GM19397 (cell line): Measurements from ENCODE around the gene UNC13B.
"Not testable (repeated sequence)": the region's sequence is repeated elsewhere in the genome, so short reads cannot be mapped to it uniquely, and the experiment has no call there.

ENCODE experiments used
- ATAC-seq: cut with Tn5 transposase; IDR thresholded peaks from one replicate; pipeline ENCODE4 v1.9.1; 2021; ENCODE audit warnings: mild to moderate bottlenecking, moderate library complexity; ENCODE audit not compliant: unreplicated experiment

The UNC13B gene

GRCh38 chr9:35162605-35163315 is 951 bp downstream of the UNC13B start:
- ATAC-seq, result no peak

- no peak for ATAC-seq
Measured at GRCh38 chr9:35163413-35163812, 1.6 kb downstream of the UNC13B start.

- no peak for ATAC-seq
Measured at GRCh38 chr9:35164711-35165110, 2.9 kb downstream of the UNC13B start.

- not testable (repeated sequence) for ATAC-seq
Measured at GRCh38 chr9:35167429-35167828, 5.6 kb downstream of the UNC13B start.

- no peak for ATAC-seq
Measured at GRCh38 chr9:35168963-35169362, 7.2 kb downstream of the UNC13B start.

DNA sequence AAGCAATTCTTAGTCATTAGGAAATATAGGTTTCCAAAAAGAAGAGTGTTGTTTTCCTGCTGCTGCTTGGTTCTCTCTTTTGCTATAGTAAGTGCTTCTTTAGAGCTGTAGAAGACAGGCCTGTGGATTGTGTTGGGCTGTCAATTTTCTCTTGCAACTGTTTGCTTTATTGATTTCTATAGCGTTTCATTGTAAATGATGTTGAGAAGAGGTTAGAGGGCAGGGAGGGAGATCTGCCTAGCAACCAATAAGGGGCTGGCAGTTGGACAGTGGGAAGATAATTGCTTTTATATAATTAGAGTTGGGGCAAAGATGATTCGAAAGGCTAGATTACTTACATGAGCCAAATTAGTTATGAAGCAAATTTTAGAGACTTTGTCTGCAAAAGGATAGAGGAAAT is 11.1 kb downstream of the UNC13B start:
- ATAC-seq, result no peak

DNA sequence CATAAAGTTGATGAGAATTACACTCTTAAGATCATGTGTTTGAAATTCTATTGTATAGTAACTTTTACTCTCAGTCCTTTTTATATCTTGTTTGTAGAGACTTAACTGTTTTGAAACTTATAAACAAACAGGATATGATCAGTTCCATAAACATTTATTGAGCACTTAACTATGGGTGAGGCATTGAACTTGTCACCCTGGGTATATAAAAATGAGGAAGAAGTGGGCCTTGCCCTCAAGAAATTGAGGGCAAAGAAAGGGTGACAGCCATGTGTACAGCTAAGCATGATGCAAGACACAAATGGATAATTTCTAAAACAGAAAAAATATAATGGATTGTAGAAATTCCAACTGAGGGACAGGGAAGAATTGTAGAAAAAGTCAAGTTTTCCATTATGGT is 15.7 kb downstream of the UNC13B start:
- ATAC-seq, result no peak

DNA sequence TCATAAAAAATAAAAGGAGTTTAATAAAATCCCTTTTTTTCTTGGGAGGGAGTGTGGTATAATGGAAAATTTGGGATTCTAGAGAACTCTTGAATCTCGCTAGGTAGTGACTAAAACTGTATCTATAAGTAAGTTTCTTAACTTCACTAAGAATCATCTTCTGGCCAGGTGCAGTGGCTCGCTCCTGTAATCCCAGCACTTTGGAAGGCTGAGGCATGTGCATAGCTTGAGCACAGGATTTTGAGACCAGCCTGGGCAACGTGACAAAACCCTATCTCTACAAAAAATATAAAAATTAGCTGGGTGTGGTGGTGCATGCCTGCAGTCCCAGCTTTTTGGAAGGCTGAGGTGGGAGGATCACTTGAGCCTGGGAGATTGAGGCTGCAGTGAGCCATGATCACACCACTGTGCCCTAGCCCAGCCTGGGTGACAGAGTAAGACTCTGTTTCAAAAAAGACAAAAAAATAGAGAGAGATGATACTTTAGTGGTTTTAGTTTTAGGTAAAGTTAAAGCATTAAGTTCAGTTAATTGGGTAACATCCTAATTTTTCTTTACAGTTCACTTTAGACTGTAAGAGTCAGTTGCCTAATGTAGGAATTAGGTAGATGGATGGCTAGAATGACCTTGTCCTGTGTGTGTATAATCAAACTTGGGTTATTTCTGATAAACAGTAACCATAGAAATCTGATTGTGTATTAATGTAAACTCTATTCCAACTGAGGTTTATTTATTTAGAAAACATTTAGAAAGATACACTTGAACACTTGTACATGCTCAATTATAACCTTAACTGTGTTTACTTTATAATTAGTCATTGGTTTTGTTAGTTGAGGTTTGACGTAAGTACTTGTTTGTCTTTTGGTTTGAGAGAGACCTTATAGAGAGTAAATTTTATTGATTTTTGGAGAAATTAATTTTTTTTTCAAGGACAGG is 17.8 kb downstream of the UNC13B start:
- ATAC-seq, result no peak

DNA sequence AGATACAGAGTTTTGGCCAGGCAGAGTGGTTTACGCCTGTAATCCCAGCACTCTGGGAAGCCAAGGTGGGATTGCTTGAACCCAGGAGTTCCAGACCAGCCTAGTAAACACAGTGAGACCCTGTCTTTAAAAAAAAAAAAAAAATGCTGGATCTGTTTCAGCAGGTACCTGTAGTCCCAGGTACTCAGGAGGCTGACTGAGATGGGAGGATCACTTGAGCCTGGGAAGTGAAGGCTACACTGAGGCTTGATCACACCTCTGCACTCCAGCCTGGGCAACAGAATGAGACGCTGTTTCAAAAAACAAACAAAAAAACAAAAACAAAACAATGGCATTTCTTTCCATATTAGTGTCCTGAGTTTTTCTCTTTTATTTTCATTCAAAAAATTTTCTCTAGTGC is 19.0 kb downstream of the UNC13B start:
- ATAC-seq, result no peak

DNA sequence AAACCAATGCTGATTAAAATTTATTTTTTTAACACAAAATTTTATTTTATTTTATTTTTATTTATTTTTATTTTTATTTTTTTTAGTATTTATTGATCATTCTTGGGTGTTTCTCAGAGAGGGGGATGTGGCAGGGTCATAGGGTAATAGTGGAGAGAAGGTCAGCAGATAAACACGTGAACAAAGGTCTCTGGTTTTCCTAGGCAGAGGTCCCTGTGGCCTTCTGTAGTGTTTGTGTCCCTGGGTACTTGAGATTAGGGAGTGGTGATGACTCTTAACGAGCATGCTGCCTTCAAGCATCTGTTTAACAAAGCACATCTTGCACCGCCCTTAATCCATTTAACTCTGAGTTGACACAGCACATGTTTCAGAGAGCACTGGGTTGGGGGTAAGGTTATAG is 20.6 kb downstream of the UNC13B start:
- not testable (repeated sequence) for ATAC-seq

DNA sequence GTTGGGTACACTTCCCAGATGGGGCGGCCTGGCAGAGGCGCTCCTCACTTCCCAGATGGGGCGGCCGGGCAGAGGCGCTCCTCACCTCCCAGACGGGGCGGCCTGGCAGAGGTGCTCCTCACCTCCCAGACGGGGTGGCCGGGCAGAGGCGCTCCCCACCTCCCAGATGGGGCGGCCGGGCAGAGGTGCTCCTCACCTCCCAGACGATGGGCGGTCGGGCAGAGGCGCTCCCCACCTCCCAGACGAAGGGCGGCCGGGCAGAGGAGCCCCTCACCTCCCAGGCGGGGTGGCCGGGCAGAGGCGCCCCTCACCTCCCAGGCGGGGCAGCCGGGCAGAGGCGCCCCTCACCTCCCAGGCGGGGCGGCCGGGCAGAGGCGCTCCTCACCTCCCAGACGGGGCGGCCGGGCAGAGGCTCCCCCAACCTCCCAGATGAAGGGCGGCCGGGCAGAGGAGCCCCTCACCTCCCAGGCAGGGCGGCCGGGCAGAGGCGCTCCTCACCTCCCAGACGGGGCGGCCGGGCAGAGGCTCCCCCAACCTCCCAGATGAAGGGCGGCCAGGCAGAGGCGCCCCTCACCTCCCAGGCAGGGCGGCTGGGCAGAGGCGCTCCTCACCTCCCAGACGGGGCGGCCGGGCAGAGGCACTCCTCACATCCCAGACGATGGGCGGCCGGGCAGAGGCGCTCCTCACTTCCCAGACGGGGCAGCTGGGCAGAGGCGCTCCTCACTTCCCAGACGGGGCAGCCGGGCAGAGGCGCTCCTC is 21.4 kb downstream of the UNC13B start:
- not testable (repeated sequence) for ATAC-seq

GRCh38 chr9:35183755-35184480 is 22.1 kb downstream of the UNC13B start:
- not testable (repeated sequence) for ATAC-seq

- no peak for ATAC-seq
Measured at GRCh38 chr9:35186524-35186923, 24.7 kb downstream of the UNC13B start.

DNA sequence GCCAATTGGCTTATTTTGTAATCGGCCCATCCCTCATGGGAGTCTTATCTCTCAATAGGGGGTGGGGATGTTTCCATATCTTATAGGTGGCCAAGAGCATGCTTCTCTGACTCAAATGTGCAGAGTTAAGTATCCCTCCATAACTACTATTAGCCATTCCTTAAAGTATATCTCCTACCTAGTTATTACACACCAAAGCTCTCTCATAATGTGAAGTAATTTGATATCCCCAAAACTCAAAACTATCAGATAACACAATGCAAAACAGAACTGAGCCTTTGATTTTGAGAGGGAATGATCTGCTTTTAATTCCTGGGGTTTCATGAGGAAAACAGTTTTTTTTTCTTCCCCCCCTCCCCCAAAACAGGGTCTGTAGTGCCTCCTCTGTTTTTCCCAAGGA is 28.4 kb downstream of the UNC13B start:
- no peak for ATAC-seq

DNA sequence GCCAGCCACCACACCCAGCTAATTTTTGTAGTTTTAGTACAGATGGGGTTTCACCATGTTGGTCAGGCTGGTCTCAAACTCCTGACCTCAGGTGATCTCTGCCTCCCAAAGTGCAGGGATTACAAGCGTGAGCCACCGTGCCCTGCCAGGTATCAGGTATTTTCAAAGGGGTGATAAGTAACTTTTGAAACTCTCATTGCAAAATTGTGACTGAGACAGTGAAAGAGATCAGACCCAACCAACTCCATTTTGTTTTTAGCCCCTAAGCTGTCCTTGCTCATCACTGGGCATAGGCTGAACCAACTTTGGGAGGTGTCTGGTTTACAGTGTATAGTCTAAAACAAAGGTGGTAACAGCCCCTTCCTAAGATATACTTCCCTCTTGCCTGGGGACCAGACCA is 29.3 kb downstream of the UNC13B start:
- ATAC-seq, result no peak

DNA sequence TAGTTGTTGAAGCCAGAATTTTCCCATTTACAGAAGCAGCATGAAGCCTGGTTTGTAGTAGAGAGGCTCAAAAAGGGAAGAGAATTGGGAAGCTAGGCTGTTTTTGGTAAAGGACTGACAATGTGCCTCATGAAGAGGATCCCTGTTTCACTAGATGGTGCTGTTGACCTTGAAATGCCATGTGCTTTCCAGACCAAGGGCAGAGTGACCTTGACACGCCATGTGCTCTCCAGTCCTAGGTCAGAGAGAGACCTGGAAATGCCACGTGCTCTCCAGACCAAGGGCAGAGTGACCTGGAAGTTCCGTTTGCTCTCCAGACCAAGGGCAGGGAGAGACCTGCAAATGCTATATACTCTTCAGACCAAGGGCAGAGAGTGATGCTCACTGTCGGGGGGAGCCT is 32.0 kb downstream of the UNC13B start:
- ATAC-seq, result no peak

GRCh38 chr9:35195683-35196082 is 33.9 kb downstream of the UNC13B start:
- no peak for ATAC-seq

DNA sequence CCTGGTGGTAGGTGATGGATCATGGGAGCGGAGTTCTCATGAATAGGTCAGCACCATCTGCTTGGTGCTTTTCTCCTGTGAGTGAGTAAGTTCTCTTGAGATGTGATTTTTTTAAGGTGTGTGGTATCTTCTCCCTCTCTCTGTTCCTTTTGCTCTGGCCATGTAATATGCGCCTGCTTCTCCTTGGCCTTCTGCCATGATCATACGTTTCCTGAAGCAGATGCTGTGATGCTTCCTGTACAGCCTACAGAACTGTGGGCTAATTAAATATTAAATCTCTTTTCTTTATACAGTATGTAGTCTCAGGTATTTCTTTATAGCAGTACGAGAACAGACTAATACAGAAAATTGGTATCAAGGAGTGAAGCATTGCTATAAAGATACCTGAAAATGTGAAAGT is 36.4 kb downstream of the UNC13B start:
- no peak for ATAC-seq

DNA sequence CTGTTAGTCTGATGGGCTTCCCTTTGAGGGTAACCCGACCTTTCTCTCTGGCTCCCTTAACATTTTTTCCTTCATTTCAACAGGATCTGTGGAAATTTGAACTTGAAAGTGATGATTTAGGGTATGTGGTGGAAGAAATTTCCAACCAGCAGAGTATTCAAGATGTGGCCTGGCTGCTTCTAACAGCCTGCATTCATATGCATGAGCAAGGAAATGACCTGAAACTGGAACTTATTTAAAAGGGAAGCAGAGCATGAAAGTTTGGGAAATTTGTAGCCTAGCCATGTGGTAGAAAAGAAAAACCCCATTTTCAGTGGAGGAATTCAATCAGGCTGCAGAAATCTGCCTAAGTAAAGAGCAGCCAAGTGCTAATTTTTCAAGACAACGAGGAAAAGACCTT is 41.7 kb downstream of the UNC13B start:
- no peak for ATAC-seq

- ATAC-seq, result no peak
Measured at GRCh38 chr9:35205340-35205739, 43.5 kb downstream of the UNC13B start.

- no peak for ATAC-seq
Measured at GRCh38 chr9:35211854-35212253, 50.0 kb downstream of the UNC13B start.
